ENCODE results near the gene ZMYM2. TPM values are rescaled to one million over a fixed set of nuclear protein-coding genes. Genes with fewer than 3 reads are reported as not detected.

ZMYM2 gene
- total and polyA plus RNA-seq, 2 experiments from 2014 or later, result 87.9 to 159 TPM

GRCh38 chr13:20028953-20029352, 70.4 kb downstream of the ZMYM2 start:
- Histone ChIP-seq H3K4me3 (no peak overlapping the region), H3K4me1 (ENCODE audit: insufficient read depth) (no peaks in the 10 kb centered on the region), H3K79me2 (replicated peaks; ENCODE audit: insufficient read depth) (peaks cover 31% of the 10 kb centered on the region), H4K20me1 (replicated peaks; ENCODE audit: insufficient read depth) (peaks cover 4% of the 10 kb centered on the region), H3F3A (replicated peaks; ENCODE audit: low read depth) (no peaks in the 10 kb centered on the region), H2AFZ (no peak overlapping the region), H3K4me2 (no peak overlapping the region), H3K9me2 (ENCODE audit: insufficient read depth) (no peaks in the 10 kb centered on the region), H3K36me3 (ENCODE audit: insufficient read depth) (peaks cover 27% of the 10 kb centered on the region), H3K27me3 (ENCODE audit: insufficient read depth) (no peaks in the 10 kb centered on the region), H3K27ac (ENCODE audit: low read depth) (no peak overlapping the region)
- H3K9me3 Mint-ChIP-seq, result no peaks in the 10 kb centered on the region
- H3K27ac Mint-ChIP-seq, result no peak overlapping the region
- peaks cover 2% of the 10 kb centered on the region for H3K27me3 Mint-ChIP-seq (ENCODE audit: insufficient read depth, low read depth, poor library complexity)
- DNase-seq (ENCODE audit: low spot score) (no peak), ATAC-seq (no peak)
- H3K4me3 Mint-ChIP-seq, result no peak overlapping the region
- TF ChIP-seq CREB1 (CRISPR knock-in tag; IDR thresholded peaks at IDR 0.05; ENCODE audit: low read depth), result no peak
- TF ChIP-seq, protein P1, sequence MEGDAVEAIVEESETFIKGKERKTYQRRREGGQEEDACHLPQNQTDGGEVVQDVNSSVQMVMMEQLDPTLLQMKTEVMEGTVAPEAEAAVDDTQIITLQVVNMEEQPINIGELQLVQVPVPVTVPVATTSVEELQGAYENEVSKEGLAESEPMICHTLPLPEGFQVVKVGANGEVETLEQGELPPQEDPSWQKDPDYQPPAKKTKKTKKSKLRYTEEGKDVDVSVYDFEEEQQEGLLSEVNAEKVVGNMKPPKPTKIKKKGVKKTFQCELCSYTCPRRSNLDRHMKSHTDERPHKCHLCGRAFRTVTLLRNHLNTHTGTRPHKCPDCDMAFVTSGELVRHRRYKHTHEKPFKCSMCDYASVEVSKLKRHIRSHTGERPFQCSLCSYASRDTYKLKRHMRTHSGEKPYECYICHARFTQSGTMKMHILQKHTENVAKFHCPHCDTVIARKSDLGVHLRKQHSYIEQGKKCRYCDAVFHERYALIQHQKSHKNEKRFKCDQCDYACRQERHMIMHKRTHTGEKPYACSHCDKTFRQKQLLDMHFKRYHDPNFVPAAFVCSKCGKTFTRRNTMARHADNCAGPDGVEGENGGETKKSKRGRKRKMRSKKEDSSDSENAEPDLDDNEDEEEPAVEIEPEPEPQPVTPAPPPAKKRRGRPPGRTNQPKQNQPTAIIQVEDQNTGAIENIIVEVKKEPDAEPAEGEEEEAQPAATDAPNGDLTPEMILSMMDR (conservative IDR thresholded peaks at IDR 0.05; ENCODE audit: low read depth in 2 of 2), result no peak
- TF ChIP-seq, protein P2, sequence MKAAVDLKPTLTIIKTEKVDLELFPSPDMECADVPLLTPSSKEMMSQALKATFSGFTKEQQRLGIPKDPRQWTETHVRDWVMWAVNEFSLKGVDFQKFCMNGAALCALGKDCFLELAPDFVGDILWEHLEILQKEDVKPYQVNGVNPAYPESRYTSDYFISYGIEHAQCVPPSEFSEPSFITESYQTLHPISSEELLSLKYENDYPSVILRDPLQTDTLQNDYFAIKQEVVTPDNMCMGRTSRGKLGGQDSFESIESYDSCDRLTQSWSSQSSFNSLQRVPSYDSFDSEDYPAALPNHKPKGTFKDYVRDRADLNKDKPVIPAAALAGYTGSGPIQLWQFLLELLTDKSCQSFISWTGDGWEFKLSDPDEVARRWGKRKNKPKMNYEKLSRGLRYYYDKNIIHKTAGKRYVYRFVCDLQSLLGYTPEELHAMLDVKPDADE (IDR thresholded peaks at IDR 0.05), result no peak
- TF ChIP-seq, protein P3, sequence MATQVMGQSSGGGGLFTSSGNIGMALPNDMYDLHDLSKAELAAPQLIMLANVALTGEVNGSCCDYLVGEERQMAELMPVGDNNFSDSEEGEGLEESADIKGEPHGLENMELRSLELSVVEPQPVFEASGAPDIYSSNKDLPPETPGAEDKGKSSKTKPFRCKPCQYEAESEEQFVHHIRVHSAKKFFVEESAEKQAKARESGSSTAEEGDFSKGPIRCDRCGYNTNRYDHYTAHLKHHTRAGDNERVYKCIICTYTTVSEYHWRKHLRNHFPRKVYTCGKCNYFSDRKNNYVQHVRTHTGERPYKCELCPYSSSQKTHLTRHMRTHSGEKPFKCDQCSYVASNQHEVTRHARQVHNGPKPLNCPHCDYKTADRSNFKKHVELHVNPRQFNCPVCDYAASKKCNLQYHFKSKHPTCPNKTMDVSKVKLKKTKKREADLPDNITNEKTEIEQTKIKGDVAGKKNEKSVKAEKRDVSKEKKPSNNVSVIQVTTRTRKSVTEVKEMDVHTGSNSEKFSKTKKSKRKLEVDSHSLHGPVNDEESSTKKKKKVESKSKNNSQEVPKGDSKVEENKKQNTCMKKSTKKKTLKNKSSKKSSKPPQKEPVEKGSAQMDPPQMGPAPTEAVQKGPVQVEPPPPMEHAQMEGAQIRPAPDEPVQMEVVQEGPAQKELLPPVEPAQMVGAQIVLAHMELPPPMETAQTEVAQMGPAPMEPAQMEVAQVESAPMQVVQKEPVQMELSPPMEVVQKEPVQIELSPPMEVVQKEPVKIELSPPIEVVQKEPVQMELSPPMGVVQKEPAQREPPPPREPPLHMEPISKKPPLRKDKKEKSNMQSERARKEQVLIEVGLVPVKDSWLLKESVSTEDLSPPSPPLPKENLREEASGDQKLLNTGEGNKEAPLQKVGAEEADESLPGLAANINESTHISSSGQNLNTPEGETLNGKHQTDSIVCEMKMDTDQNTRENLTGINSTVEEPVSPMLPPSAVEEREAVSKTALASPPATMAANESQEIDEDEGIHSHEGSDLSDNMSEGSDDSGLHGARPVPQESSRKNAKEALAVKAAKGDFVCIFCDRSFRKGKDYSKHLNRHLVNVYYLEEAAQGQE (IDR thresholded peaks at IDR 0.05; ENCODE audit: unreplicated experiment), result no peak
- peaks cover 75% of the 10 kb centered on the region for H3K36me3 Mint-ChIP-seq (ENCODE audit: low read depth)
- no peaks in the 10 kb centered on the region for H3K4me1 Mint-ChIP-seq

GRCh38 chr13:20033486-20033885, 75.0 kb downstream of the ZMYM2 start:
- H3K27ac ChIP-seq (ENCODE audit: low read depth), result no peak overlapping the region
- H3K4me3 ChIP-seq, result no peak overlapping the region
- peaks cover 42% of the 10 kb centered on the region for H3K36me3 ChIP-seq (ENCODE audit: insufficient read depth)
- peaks cover 9% of the 10 kb centered on the region for H4K20me1 ChIP-seq (replicated peaks; ENCODE audit: insufficient read depth)
- no peaks in the 10 kb centered on the region for H3K9me3 Mint-ChIP-seq
- no peak overlapping the region for H2AFZ ChIP-seq
- no peaks in the 10 kb centered on the region for H3K4me1 ChIP-seq (ENCODE audit: insufficient read depth)
- no peak overlapping the region for H3K4me3 Mint-ChIP-seq
- DNase-seq (ENCODE audit: low spot score), result no peak
- H3K27ac Mint-ChIP-seq, result no peak overlapping the region; the same call in 1 of the 2 replicates
- H3K4me2 ChIP-seq, result no peak overlapping the region
- H3K27me3 ChIP-seq (ENCODE audit: insufficient read depth), result no peaks in the 10 kb centered on the region
- peaks cover 2% of the 10 kb centered on the region for H3K27me3 Mint-ChIP-seq (ENCODE audit: insufficient read depth, low read depth, poor library complexity)
- H3K36me3 Mint-ChIP-seq (ENCODE audit: low read depth), result peaks cover 90% of the 10 kb centered on the region
- no peaks in the 10 kb centered on the region for H3K9me2 ChIP-seq (ENCODE audit: insufficient read depth)
- peaks cover 54% of the 10 kb centered on the region for H3K79me2 ChIP-seq (replicated peaks; ENCODE audit: insufficient read depth)
- ATAC-seq, result no peak
- no peaks in the 10 kb centered on the region for H3K4me1 Mint-ChIP-seq
- H3F3A ChIP-seq (replicated peaks; ENCODE audit: low read depth), result no peaks in the 10 kb centered on the region
- TF ChIP-seq ZNF331 (CRISPR knock-in tag; IDR thresholded peaks at IDR 0.05; ENCODE audit: low read depth), result no peak
- no peak for TF ChIP-seq EZH2 (IDR thresholded peaks at IDR 0.05; ENCODE audit: low read depth, unreplicated experiment)
- no peak for TF ChIP-seq POLR2AphosphoS5 (IDR thresholded peaks at IDR 0.05; ENCODE audit: low read depth)
- TF ChIP-seq, protein P1 (conservative IDR thresholded peaks at IDR 0.05; ENCODE audit: low read depth in 2 of 2), result no peak

All from GM23338 (cell line).